Measurements from ENCODE around the gene GAPDH. TPM values are rescaled to one million over a fixed set of nuclear protein-coding genes. Genes with fewer than 3 reads are reported as not detected.

GAPDH gene
- total RNA-seq, 1 donor from 2014 or later = 766 TPM

DNA sequence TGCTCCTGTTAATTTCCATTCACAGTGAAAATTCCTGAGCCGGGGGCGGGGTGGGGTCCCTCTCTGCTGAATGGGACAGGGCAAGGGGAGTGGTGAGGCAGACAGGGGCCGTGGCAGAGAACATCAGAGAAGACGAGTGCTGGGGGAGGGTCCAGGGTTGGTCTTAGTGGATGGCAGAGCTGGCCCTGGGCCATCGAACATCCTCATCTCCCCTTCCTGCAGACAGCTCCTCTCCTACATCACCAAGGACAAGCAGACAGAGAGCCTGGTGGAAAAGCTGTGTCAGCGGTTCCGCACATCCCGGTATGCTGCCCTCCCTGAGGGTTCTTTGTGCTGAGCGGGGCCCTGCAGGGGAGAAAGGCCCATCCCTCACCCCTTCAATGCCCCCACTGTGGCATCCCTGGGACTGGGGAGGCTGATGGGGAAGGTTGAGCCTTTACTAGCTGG lies 5.0 kb upstream of the GAPDH start:
- Histone ChIP-seq H3K9me3 (no peaks in the 10 kb centered on the region), H3K36me3 (peaks cover 74% of the 10 kb centered on the region), H3K27ac (no peak overlapping the region), H3K4me1 (peaks cover 21% of the 10 kb centered on the region), H3K27me3 (ENCODE audit: low read depth) (no peaks in the 10 kb centered on the region), H3K4me3 (no peak overlapping the region)
- intact Hi-C loops (cut with DNase I) = no loop called here
- ATAC-seq (no peak), DNase-seq (no peak)
- TF ChIP-seq, protein P1, sequence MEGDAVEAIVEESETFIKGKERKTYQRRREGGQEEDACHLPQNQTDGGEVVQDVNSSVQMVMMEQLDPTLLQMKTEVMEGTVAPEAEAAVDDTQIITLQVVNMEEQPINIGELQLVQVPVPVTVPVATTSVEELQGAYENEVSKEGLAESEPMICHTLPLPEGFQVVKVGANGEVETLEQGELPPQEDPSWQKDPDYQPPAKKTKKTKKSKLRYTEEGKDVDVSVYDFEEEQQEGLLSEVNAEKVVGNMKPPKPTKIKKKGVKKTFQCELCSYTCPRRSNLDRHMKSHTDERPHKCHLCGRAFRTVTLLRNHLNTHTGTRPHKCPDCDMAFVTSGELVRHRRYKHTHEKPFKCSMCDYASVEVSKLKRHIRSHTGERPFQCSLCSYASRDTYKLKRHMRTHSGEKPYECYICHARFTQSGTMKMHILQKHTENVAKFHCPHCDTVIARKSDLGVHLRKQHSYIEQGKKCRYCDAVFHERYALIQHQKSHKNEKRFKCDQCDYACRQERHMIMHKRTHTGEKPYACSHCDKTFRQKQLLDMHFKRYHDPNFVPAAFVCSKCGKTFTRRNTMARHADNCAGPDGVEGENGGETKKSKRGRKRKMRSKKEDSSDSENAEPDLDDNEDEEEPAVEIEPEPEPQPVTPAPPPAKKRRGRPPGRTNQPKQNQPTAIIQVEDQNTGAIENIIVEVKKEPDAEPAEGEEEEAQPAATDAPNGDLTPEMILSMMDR (IDR thresholded peaks at IDR 0.05) = no peak

DNA sequence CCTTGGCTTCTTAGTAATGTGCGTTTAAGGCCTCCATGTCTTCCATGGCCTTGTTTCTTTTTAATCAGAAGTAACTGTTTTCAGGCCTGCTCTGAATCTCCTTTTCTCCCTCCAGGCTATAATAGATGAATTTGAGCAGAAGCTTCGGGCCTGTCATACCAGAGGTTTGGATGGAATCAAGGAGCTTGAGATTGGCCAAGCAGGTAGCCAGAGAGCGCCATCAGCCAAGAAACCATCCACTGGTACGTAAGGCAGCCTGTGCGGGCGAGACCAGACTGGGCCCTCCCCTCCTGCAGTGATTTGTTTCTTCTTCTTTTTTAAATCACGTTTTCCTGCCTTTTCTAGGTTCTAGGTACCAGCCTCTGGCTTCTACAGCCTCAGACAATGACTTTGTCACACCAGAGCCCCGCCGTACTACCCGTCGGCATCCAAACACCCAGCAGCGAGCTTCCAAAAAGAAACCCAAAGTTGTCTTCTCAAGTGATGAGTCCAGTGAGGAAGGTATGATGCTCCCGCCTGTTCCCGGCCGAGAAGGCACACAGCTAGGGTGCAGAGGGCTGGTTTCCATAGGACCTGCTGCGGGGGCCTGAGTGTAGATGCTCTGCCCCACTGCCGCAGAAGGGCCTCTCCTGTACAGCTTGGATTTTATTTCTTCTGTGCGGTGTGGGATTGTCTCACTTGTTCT lies 3.6 kb upstream of the GAPDH start:
- ATAC-seq (no peak), DNase-seq (no peak)
- intact Hi-C loops (cut with DNase I) = no loop called here
- TF ChIP-seq, protein P1 (IDR thresholded peaks at IDR 0.05) = no peak
- Histone ChIP-seq H3K4me1 (peaks cover 29% of the 10 kb centered on the region), H3K27ac (no peak overlapping the region), H3K36me3 (peaks cover 61% of the 10 kb centered on the region), H3K27me3 (ENCODE audit: low read depth) (no peaks in the 10 kb centered on the region), H3K9me3 (no peaks in the 10 kb centered on the region), H3K4me3 (no peak overlapping the region)

DNA sequence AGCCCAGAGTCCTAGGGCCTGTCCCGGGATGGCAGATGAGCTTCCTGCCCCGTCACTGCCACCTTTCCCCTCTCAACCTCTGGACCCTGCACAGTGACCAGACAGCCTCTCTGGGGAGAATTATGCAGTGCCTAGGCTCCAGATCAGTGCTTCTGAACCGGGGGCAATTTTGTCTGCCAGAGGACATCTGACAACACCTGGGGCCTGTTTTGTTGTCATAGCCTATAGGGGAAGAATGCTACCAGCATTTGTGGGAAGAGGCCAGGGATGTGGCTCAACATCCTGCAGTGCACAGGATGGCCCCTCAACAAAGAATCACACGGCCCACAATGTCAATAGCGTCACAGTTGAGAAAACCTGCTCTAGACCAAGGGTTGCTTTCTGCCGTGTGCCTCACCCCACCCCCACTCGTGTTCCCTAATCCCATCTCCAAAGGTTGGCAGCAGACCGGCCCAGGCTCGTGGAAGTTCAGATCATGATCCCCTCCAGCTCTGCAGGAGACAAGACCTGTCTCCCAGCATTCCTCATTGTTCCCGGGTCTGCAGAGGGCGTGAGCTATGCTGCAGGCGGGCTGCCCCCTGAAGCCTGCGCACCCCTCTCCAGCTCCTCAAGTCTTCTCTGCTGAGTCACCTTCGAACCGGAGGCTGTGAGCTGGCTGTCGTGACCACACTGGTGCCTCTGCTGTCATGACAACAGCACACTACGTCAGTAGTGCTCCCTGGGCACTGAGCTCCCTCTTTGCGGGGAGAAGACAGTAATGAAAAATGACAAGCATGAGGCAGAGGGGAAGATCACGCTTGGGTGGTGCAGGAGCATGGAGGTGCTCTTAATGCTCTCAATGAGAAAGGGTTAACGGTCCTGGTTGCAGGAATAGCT lies 2.0 kb upstream of the GAPDH start:
- H3K27ac ChIP-seq = peak overlapping the region; percentile 96
- peaks cover 61% of the 10 kb centered on the region for H3K36me3 ChIP-seq
- H3K27me3 ChIP-seq (ENCODE audit: low read depth) = no peaks in the 10 kb centered on the region
- intact Hi-C loops (cut with DNase I) = no loop called here
- H3K4me1 ChIP-seq = peaks cover 44% of the 10 kb centered on the region
- DNase-seq = no peak
- no peak for ATAC-seq
- no peaks in the 10 kb centered on the region for H3K9me3 ChIP-seq
- TF ChIP-seq, protein P1 (IDR thresholded peaks at IDR 0.05) = no peak
- H3K4me3 ChIP-seq = peak overlapping the region; percentile 94

DNA sequence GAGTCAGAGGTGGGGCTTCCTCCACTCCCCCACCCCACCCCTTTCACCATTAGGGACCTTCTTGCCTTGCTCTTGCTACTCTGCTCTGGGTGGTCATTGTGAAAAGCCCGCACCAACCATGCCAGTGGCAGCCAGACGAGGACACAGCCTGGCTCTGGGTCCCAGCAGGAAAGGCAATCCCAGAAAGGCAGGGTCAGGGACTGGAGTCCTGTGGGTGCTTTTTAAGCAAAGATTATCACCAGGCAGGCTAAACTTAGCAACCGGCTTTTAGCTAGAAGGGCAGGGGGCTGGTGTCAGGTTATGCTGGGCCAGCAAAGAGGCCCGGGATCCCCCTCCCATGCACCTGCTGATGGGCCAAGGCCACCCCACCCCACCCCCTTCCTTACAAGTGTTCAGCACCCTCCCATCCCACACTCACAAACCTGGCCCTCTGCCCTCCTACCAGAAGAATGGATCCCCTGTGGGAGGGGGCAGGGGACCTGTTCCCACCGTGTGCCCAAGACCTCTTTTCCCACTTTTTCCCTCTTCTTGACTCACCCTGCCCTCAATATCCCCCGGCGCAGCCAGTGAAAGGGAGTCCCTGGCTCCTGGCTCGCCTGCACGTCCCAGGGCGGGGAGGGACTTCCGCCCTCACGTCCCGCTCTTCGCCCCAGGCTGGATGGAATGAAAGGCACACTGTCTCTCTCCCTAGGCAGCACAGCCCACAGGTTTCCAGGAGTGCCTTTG lies 1.2 kb upstream of the GAPDH start:
- ATAC-seq (peak; percentile 51 to 57), DNase-seq (no peak)
- intact Hi-C loops (cut with DNase I) = no loop called here
- Histone ChIP-seq H3K36me3 (peaks cover 61% of the 10 kb centered on the region), H3K4me3 (peak overlapping the region; percentile 94), H3K9me3 (no peaks in the 10 kb centered on the region), H3K4me1 (peaks cover 52% of the 10 kb centered on the region), H3K27me3 (ENCODE audit: low read depth) (no peaks in the 10 kb centered on the region), H3K27ac (peak overlapping the region; percentile 96)
- TF ChIP-seq, protein P1 (IDR thresholded peaks at IDR 0.05) = no peak

DNA sequence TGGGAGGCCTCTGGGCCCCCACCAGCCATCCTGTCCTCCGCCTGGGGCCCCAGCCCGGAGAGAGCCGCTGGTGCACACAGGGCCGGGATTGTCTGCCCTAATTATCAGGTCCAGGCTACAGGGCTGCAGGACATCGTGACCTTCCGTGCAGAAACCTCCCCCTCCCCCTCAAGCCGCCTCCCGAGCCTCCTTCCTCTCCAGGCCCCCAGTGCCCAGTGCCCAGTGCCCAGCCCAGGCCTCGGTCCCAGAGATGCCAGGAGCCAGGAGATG lies 729 bp upstream of the GAPDH start:
- H3K9me3 ChIP-seq = no peaks in the 10 kb centered on the region
- peak; percentile 28 to 30 for ATAC-seq
- peak overlapping the region; percentile 94 for H3K4me3 ChIP-seq
- peaks cover 54% of the 10 kb centered on the region for H3K4me1 ChIP-seq
- H3K27ac ChIP-seq = peak overlapping the region; percentile 96
- H3K27me3 ChIP-seq (ENCODE audit: low read depth) = no peaks in the 10 kb centered on the region
- intact Hi-C loops (cut with DNase I) = no loop called here
- peaks cover 61% of the 10 kb centered on the region for H3K36me3 ChIP-seq
- TF ChIP-seq, protein P1 (IDR thresholded peaks at IDR 0.05) = no peak
- DNase-seq = no peak

All from lower lobe of right lung (tissue), 2 donors.